Measurements from ENCODE around the gene SSMEM1.
"Not testable (repeated sequence)": the region's sequence is repeated elsewhere in the genome, so short reads cannot be mapped to it uniquely, and the experiment has no call there.

SSMEM1 gene, protein sequence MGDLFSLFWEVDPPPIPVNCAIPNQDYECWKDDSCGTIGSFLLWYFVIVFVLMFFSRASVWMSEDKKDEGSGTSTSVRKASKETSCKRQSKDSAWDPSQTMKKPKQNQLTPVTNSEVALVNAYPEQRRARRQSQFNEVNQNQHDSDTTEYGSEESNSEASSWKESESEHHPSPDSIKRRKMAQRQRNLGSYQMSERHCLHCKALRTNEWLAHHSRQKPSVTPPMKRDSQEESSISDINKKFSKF

DNA sequence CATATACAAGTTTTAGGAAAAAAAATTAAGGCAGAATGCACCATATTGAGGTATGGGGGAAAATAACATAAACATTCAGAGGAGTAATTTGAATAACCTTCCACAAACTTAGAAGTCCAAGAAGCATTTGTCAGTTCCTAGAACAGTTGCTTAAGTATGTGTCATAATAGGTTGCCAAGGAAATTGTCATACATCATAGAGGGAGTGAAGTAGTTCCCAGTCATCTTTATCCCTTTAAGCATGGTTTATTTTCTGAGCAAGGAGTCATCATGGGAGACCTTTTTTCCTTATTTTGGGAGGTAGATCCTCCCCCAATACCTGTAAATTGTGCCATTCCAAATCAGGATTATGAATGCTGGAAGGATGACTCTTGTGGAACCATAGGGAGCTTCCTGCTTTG lies at the start of gene SSMEM1:
Gene SSMEM1 (plus strand): TSS at position 219 of the 400 bp plus-strand sequence. CDS start 51 bp downstream, at position 270.
- DNase-seq = peak; percentile 14

DNA sequence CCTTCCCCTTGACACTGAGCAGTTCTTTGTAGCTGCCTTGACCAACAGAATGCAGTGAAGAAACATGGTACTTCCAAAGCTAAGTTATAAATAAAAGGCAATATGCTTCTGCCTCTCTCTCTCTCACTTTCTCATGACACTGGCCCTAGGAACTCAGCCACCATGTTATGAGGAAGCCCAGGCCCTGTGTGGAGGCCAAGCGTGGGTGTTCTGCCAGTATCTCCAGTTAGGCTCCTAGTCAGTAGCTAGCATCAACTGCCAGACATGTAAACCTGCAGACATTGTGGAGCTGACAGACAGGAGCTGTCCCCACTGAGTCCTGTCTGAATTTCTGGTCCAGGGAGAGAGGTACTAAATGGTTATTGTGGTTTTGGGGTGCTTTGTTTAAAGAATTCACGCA lies 47.6 kb upstream of the SSMEM1 start:
- no peak for DNase-seq

DNA sequence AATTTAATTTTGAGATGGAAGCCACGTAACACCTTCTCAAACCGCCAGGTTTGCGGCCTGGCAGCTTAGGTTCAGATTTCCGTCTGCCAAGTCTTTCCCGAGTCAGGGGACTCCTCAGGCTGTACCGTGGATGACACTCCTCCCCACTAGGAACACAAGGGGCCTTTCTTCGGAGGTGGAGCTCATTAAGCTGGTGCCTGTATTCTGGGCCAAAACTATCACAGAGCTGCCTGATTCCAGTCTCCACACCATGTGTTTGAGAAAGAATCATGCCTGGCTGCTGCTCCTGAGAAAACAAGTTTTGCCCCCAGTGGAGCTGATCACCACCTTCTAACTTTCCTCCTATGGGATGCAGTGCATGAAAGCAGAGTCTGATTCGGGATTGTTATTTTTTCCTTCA lies 47.2 kb upstream of the SSMEM1 start:
- no peak for DNase-seq

DNA sequence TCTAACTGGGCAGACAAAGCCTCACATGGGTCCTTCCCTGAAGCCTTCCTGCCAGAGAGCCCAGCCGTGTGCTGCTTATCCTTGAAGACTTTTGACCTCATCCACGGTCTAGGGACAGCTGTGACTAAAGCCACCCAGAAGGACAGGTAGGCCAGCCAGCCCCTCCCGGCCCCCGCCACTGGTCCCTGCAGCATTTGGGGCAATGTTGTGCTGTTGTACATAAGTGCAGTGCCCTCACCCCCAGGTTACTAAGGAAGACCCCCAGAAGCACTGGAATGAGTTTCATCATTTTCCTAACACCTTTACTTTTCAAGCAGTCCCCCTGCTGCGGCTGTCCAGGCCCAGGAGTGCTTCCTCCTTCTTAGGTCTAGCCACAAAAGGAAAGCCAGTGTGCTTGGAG lies 45.5 kb upstream of the SSMEM1 start:
- DNase-seq = no peak

DNA sequence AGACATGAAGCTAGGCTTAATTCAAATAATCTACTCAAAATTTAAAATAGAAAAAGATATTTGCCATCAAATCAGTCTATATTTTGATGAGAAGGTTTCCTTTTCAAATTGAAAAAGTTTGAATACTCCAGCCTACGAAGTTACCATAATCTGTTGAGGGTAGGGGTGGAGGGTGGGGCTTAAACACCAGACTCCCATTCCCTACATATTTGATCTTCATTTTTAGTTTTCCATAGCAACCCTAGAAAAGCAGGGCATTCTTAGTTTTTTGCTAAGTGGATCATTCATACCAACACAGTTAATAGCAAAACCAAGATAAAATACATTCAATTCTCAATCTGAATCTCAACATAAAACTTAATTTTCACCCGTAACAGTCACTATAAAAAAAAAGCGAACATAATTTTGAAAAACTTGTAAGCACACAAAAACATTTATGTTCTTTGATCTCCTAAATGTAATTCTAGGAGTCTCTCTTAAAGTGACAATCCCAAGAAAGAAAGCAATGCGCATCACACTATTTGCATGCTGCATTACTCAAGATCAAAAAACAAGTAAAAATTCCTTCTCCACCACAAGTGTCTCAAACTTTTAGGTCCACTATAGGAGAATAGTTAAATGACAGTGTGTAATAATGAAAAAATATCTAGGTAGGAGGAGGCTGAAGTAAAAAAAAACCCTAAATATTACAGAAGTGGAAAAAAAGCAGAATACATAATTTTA lies 33.3 kb upstream of the SSMEM1 start:
- DNase-seq = no peak

DNA sequence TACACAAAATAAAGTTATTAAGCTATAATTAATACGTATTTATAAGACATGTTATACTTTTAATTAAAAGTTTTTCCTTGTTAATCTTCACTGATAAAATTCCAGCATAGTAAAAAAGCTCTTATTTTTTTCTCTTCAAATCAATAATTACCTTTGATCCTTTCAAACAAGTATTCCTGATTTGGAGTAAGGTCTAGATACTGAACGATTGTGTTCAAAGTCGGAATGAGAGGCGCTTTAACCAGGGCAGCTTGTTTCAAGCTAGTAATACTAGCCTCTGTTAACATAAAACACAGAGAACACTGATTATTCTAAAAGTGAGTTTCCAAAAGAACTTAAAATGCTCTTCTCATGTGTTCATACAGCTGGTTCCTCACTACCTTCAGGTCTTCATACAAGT lies 29.4 kb upstream of the SSMEM1 start:
- DNase-seq = no peak

DNA sequence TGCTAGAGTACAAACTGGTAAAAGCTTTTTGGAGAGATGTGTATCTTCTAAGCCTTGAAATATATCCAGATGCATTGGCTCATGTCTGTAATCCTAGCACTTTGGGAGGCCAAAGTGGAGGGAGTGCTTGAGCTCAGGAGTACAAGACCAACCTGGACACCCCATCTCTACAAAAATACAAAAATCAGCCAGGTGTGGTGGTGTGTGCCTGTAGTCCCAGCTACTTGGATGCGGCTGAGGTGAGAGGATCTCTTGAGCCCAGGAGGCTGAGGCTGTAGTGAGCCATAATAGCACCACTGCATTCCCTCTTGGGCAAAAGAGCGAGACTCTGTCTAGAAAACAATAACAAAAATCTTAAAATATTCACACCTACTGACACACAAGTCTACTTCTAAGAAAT lies 28.0 kb upstream of the SSMEM1 start:
- DNase-seq = no peak

DNA sequence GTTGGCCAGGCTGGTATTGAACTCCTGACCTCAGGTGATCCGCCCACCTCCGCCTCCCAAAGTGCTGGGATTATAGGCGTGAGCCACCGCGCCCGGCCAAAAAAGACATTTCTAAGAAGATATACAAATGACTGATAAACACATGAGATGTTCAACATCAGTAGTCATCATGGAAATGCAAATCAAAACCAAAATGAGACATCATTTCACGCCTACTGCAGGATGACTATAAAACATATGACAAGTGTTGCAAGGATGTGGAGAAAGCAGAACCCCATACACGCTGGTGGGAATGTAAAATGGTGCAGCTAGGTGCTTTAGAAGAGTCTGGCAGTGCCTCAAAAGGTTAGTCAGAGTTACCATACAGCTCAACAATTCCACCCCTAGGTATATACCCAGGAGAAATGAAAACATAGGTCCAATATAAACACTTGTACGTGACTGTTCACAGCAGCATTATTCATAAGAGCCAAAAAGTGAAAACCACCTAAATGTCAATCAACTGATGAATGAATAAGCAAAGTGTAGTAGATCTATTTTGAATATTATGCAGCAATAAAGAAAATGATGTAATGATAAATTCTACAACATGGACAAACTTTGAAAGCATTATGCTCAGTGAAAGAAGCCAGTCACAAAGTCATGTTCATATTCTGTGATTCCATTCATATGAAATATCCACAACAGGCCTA lies 26.9 kb upstream of the SSMEM1 start:
- no peak for DNase-seq

DNA sequence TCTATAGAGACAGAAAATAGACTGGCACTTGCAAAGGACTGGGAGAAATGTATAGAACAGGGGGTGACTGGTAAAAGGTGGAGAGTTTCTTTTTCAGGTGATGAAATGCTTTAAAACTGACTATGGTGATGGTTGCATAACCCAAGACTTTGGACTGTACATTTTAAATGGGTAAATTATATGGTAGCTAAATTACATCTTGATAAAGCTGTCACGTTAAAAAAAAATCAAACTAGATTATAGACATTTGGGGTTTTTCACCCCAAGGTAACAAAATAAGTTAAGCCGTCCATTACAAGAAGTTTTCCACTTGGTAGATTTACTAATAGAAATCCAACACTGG lies 26.4 kb upstream of the SSMEM1 start:
- no peak for DNase-seq

DNA sequence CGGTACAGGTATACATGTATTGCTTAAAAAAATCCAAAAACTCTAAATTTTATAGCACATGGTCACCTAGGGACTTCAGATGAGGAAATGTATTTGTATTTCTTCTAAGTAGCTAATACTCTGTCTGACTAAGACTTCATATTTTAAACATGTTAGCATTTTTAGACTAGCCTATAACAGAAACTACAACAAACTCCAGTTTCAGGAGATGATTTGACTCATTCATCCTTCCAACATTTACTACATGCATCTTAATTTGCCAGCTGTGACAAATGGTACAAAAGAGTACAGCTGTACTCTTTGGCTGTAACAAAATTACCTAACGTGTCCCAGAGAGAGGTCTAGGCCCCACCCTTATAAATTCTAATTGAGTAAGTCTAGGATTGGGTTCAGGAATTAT lies 24.7 kb upstream of the SSMEM1 start:
- DNase-seq = no peak

DNA sequence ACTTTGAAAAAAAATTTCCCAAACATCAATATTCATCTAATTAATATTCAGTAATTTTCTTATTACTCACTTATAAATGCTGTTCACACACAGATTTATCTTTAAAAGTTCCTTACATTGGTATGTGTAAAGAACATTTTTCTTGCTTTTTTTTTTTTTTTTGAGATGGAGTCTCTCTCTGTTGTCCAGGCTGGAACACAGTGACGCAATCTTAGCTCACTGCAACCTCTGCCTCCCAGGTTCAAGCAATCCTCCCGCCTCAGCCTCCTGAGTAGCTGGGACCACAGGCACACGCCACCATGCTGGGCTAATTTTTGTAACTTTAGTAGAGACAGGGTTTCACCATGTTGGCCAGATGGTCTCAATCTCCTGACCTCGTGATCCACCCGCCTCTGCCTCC lies 23.3 kb upstream of the SSMEM1 start:
- DNase-seq = not testable (repeated sequence)

DNA sequence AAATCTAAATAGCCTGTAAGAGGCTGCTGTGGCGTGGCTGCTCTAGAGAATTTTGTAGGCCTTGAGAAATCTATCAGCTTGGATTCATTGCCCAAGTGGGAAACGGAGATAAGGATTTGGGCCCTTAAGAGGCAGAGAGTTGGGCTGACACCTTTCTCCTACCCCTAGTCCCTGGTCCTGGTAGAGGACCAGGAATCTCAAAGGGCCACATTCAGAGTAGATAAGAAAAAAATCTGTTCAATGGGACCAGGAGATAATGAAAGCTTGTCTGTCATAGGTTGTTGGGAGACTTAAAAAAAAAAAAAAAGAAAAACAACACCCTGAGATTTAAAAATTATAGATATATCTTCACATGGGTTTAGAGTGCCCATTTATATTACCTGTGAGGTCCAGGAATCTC lies 20.3 kb upstream of the SSMEM1 start:
- DNase-seq = no peak

DNA sequence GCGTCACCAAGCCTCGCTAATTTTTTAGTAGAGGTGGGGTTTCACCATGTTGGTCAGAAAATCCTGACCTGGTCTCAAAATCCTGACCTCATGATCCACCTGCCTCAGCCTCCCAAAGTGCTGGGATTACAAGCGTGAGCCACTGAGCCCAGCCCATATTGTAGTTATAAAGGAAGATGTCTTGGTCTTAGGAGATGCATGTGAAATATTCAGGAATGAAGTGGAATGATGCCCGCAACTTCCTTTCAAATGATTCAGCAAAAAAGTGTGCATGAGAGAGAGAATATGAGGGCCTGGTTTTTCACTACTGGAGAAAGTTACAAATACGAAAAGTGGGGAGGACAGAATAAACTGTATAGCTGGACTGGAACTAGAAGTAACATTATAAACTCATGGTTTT lies 18.3 kb upstream of the SSMEM1 start:
- DNase-seq = no peak

DNA sequence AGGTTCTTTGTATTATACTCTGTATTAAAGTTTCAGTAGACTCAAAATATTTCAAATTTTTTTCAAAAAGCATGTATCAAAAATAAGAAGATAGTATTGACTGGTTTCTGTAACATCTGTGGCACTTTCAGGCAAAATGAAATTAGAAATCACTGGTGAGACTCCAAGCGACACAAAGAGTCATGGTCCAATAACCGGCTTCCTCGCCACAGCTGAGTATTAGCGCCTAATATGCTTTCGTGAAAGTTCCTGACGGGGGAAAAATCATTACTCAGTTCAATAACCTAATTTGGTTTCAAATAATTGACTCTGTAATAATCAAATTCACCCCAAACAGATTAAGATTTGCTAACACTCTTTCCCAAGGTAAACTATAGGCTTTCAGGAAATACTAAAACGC lies 15.9 kb upstream of the SSMEM1 start:
- DNase-seq = no peak

DNA sequence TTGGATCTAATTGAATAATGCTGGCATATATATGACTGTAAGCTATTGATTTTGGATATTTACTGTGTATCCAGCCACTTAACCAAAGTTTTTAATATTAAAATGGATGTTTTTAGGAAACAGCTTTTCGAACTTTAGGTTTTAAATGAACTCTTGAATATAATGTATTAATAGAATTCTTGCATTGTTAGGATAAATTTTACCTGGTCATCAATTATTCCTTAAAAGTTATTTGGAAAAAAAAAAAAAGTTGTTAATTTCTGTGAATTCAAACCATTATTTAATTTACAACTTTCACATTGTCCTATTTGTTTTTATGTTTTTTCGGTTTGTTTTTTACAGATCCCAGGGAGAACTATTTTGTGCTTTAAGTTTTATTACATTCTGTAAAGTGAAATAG lies 12.3 kb upstream of the SSMEM1 start:
- DNase-seq = no peak

DNA sequence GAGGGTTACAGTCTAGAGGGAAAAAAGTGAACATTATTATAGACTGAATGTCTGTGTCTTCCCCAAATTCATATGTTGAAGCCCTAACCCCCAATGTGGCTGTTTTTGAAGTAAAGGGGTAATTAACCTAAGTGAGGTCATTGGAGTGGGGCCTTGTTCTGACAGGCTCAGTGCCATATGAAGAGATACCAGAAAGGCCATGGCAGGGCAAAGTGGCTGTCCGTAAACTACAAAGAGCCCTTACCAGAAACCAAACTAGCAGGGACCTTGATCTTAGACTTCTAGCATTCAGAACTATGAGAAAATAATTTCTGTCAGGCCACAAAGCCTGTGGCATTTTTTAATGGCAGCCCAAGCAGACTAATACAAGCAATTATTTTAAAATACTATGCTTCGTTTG lies 11.2 kb upstream of the SSMEM1 start:
- DNase-seq = no peak

DNA sequence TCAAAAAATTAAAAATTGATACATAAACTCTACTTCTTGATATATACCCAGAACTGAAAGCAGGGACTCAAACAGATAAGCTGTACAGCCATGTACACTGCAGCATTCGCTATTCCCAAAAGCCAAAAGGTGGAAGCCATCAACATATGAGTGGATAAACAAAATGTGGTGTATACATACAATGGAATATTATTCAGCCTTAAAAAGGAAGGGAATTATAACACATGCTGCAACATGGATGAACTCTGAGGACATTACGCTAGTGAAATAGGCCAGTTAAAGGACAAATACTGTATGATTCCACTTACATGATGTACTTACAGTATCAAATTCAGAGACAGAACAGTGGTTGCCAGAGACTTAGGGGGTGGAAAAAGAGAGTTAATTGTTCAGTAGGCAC lies 10.6 kb upstream of the SSMEM1 start:
- DNase-seq = no peak

DNA sequence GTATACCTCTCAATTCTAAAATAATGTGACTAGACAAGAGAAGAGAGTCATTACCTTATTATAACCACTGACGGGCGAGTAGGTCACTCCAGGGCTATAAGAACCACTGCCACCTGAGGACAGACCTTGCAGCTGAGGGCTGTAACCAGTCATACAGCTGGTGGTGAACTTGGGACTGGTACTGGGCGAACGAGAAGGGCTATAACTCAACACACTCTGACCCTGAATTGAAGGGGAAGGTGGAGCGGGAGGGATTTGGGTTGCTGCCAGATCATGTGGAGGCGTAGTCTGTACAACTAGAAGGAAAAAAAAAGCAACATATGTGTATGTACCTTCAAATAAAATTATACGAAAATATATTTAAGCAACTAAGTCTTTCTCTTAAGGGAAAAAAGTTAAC lies 5.9 kb upstream of the SSMEM1 start:
- DNase-seq = no peak

DNA sequence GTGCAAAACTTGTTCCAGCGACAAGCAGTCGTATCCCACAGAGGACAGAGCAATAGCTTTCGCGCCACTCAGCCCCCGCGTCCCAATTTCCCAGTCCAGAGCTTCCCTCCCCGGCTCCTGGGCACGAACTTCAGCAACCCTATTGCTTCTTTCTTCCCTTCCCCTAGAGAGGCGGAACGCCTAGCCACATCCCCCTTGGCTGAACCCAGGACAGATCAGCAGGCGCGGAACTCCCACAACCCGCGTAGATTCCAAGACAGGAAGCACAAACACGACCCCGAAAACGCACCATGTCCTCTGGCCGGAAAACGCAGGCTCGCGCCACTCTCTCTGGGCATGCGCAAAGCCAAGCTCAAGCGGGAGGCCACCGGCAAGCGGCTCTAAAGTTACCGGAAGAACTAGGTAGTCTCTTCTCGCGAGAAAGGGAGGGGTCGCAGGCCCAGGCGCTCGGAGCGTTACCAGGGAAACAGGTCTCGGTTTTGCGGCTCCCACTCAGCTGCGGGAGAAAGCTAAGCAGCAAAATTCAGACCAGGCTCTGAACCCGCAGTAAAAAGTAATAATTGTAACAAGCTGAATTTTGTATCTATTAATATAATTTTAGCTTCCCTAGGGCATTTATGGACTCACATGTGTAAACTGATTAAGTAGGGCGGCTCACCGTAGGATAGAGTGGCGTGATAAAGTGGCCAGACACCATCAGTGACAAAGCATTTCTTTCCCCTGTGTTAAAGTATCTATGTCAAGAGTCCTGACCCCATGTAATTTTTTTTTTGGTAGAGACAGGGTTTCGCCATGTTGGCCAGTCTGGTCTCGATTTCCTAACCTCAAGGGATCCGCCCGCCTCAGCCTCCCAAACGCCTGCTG lies 2.3 kb upstream of the SSMEM1 start, which contains the start of gene TMEM209:
Gene TMEM209 (minus strand): TSS at position 323 of the 864 bp plus-strand sequence. CDS start 31 bp downstream, at position 292.
- peak; percentile 95 for DNase-seq

DNA sequence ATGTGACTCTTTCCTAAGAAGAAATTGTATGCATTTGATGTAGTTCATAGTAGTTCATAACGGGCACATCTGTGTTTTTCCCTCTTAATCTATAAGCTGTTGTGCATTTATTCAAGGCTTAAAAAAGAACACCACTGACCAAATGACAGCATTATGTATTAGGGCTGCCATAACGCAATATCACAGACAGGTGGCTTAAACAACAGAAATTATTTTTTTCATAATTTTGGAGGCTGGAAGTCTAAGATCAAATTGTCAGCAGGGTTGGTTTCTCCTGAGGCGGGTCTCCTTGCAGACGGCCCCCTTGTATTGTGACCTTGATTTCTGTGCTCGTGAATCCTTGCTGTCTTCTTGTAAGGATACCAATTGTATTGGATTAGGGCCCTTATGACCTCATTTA lies 627 bp upstream of the SSMEM1 start:
- no peak for DNase-seq

DNA sequence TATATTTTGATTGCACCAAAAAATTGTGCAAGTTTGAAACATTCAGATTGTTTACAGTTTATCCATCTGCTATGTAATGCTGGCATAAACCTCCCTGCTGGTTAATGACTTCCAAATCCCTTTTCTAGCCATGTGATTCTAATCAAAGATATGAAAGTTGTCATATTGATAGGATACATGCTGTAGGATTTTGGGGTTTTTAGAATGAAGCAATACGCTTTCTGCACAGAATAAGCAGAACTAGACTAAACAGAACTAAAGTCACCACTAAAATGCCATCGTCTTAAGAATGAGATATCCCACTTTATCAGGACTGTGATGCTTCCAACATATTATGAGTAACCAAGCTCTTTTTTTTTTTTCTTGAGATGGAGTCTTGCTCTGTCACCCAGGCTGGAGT lies 856 bp downstream of the SSMEM1 start:
- no peak for DNase-seq

DNA sequence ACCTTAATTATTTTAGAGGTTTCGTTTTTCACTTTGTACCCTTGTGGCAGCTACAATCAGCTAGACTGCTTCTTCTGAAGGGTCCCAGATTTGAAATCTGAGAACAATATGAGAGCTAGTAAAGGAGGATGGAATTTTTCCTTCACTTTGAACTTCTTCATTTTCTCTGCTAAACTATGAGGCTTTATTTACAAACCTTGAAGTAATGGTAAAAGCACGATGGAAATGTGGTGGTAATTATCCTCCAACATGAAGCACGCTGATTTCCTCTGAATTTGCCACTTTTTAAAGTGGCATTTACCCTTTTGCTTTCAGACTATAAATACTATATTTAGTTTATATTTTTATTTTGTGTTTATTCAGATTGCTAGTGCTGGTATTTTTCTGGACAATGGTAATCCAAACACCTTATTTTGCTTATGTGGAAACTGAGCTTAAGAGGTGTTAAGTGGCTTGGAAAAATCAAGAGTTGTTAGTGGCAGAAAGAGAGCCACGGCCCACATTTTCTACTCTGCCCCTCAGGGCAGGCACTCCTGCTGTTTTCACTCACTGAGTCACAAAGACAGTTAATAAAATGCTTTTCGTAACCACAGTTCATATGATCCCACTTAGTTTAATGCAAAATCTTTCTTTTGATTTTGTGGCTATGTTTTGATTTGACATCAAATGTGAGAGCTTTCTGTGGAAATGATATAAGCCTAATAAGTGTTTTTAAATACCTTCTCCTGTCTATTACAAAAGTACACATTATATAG lies 2.7 kb downstream of the SSMEM1 start:
- DNase-seq = no peak

DNA sequence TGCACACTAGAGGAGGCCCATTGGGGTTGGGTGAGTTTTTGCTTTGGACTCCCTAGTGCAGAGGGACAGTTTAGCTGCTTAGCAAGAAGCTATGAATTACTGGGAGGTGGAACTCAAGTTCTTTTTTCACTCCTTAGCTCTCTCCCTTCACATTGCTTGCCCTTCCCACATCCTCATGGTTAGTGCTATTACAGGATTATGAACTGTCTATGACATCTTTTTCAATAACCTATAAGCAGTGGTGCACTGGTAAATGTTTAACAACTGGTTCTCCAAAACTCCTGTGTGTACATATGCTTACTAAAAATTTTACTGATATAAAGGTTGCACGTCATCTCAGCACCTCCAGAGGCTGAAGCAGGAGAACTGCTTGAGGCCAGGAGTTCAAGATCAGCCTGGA lies 6.2 kb downstream of the SSMEM1 start:
- DNase-seq = no peak
